Measurements from ENCODE around the gene OR2A2.
"Not testable (repeated sequence)": the region's sequence is repeated elsewhere in the genome, so short reads cannot be mapped to it uniquely, and the experiment has no call there.

Gene OR2A2, protein sequence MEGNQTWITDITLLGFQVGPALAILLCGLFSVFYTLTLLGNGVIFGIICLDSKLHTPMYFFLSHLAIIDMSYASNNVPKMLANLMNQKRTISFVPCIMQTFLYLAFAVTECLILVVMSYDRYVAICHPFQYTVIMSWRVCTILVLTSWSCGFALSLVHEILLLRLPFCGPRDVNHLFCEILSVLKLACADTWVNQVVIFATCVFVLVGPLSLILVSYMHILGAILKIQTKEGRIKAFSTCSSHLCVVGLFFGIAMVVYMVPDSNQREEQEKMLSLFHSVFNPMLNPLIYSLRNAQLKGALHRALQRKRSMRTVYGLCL

DNA sequence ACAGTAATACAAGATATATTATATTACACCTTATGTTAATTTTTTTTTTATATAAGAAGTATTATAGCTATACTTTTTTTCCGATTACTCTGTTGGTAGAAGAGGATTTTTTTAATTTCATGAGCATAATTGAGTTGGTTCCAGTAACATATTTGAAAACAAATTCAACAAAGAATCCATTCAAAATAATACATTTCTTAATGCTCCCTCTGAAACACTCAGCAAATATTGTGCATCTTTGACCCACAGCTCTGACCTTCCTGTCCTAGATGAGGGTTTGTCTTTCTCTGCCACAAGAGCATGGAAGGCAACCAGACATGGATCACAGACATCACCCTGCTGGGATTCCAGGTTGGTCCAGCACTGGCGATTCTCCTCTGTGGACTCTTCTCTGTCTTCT lies at the start of gene OR2A2:
OR2A2 (plus strand) TSS at position 301 of the 400 bp plus-strand sequence; CDS start at position 301, 0 bp downstream.
- ATAC-seq = no peak

DNA sequence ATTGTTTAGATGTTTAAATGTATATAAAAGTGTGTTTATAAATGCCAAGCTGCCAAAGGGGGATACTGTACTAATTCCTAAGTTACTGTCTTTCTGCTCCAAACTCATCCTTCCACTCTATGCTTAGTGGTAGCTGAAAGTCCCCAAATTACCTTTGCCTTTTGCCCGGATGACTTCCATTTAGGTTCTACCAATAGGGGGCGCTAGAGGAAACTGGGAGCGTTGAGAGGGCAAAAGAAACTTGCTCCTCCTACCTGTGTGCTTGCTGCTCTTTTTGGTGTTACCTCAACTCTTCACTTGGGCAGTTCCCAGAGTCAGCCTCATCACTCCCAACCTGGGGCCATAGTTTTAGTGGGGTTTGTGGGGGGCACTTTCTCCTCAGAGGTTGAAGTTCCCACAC lies 45.7 kb upstream of the OR2A2 start:
- no peak for ATAC-seq

DNA sequence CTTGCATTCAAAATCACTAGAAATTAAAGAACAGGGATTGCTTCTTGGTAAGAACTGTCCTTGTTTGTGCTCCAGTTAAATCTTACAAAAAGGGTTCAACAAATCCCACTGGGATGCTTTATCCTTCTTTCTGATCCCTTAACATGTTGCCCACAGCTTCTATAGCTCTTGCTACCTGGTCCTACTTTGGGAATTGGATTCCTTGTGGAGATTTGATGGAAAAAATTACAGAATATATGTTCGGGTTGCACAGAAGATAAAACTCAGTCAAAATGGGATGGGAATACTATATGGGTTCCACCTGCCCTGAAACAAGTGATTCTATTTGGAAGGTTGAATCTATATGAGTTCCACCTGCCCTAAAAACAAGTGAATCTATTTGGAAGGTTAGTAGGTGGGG lies 39.9 kb upstream of the OR2A2 start, which contains the start of gene OR2A25:
OR2A25 (plus strand) TSS at position 301 of the 400 bp plus-strand sequence. CDS start 4,409 bp downstream, outside the sequence.
- no peak for ATAC-seq

DNA sequence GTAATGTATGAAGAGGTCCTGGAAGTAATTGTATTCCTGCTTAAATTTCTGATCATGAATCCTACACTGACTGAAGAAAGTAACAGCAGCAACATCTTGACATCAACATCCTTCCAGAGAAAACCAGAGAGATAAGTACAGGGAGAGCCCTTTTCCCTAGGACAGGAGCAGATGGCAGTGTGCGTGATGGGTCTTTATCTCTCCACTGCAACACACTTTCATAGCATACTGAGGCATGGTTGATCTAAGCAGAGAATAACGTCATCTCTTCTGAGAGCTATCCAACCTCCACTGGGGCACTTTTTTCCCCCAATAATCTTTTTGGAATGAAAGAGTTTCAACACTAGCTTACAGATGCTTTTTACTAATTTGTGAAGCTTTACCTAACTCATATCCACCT lies 39.4 kb upstream of the OR2A2 start:
- no peak for ATAC-seq

DNA sequence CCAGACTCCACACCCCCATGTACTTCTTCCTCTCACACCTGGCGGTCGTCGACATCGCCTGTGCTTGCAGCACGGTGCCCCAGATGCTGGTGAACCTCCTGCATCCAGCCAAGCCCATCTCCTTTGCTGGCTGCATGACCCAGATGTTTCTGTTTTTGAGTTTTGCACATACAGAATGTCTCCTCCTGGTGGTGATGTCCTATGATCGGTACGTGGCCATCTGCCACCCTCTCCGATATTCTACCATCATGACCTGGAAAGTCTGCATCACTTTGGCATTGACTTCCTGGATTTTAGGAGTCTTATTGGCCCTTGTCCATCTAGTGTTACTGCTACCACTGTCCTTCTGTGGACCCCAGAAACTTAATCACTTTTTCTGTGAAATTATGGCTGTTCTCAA lies 35.0 kb upstream of the OR2A2 start:
- no peak for ATAC-seq

DNA sequence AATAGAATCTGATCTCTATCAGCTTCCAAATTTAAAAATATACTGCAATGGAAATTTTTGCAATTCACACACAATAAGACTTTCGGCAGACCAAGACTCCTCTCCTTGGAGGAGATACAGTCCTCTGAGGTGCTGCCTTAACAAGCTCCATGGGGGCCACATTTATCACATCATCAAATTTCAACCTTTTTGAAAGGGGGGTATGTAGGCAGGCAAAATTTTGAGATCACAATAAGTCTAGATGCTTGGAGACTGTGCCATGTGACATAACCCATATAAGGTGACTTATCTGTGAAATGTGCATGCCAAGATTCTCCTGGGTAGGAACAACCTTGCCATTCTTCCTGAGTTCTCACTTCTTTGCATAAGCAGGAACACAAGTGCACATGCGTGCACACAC lies 23.4 kb upstream of the OR2A2 start, which contains the start of gene OR2A12:
OR2A12 (plus strand) TSS at position 301 of the 400 bp plus-strand sequence. CDS start 8,830 bp downstream, outside the sequence.
- no peak for ATAC-seq

DNA sequence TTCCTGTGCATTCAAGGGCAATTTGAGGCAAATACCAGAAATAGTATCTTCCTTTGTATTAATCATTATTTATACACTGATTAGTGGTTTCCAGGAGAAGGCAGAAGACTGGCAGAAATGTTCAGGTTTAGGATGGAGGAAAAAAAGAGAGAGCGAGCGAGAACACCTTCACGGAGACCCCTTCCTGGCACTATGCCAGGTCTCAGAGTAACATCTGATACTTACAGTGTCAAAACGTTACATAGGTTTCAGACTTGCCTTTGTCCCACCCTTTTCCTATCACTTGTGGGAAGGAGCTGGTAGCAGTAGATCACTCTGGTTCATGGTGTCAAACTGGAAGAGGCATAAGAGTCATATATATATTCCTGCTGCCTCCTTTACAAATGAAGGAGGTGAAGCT lies 22.7 kb upstream of the OR2A2 start:
- ATAC-seq = no peak

DNA sequence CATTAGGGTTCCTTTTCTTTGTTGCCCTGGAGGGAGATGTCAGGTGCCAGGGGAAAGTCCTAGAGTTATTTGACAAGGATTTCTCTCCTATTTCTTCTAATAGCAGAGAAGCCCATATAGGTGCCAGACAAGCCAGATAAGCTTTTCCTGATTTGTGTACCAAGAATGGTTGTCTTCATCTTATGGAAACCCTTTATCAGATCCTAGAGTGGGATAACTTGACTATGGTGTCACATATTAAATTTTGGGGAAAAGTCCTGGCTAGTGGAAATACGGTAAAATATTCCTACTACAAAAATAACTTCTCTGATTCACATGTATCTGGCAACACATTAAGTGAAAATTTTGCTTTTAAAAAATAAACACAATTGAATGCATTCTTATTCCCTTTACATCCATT lies 22.2 kb upstream of the OR2A2 start:
- ATAC-seq = no peak

DNA sequence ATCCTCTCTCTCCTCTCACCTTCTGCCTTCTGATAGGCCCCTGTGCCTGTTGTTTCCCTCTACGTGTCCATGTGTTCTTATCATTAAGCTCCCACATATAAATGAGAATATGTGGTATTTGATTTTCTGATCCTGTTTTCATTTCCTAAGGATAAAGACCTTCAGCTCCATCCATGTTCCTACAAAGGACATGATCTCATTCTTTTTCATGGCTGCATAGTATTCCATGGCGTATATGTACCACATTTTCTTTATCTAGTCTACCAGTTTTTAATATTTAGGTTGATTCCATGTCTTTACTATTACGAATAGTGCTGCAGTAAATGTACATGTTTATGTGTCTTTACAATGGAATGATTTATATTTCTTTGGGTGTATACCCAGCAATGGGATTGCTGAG lies 18.7 kb upstream of the OR2A2 start:
- ATAC-seq = no peak

DNA sequence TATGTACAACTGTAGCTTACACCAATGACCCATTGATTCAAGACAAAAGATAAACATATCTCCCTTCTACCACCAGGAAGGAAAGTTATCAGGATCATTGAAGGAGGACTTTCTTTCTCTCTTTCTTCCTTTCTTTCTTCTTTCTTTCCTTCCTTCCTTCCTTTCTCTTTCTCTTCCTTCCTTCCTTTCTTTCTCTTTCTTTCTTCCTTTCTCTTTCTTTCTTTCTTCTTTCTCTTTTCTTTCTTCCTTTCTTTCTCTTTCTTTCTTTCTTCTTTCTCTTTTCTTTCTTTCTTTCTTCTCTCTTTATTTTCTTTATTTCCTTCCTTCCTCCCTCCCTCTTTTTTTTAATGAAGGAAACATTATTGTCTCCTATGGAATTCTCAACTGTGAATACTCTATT lies 10.6 kb upstream of the OR2A2 start:
- no peak for ATAC-seq

DNA sequence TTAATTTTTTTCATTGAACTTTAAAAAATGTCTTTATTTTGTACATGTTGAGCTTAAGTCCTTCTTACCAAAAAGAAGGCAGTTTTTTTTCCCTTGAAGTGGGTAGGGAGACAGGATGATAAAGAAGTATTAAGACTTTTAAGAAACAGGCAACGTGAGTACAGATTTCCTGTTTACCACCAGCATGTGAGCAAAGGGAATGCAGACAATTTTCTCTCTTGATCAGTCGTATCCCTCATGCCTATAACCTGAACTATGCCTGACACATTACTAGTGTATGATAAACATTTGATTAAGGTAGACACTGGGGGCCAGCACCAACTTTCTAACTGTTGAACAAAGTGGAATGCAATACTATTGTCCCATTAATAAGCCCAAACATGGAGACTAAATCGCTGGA lies 8.8 kb upstream of the OR2A2 start:
- no peak for ATAC-seq

DNA sequence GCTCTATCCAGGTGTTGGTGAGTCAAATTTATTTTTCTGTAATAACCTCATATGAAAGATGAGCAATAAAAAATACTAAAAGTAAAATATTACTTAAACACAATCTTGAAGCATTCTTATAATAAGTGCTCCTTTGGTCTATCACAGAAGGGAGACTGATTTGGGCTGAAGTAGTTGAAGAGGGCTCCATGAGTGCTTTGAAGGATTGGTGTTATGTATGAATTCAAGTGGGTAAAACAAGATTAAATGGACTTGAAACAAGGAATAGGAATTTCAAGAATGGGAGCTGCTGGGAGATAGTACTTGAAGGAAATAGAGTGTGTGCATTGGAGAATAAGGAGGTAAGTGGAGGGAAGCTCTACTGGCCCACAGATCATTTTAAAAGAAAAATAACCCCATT lies 7.3 kb upstream of the OR2A2 start:
- no peak for ATAC-seq

DNA sequence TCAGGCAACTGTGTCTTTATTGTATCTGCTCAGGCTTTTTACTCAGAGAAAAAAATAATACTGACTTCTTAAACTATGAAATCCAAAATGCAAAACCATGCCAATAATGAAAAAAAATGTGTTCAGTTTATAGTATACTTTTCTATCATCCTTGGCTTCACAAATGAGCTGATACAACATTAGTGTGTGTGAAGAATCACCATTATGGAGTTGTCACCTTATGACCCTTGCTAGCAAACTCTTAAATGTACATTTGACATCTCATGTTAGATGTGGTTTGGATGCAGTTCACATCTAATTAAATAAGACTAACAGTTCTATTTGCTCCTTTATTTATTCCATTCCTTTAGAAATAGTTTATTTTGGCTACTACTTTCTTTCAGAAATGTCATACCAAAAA lies 4.2 kb upstream of the OR2A2 start:
- no peak for ATAC-seq

DNA sequence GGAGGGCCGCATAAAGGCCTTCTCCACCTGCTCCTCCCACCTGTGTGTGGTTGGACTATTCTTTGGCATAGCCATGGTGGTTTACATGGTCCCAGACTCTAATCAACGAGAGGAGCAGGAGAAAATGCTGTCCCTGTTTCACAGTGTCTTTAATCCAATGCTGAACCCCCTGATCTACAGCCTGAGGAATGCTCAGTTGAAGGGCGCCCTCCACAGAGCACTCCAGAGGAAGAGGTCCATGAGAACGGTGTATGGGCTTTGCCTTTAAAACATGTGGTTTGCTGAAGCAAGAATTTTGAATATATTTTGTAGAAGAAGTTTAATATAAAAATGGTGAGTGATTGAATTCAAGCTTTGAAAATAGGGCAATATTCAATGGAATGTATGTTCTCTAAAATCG lies 889 bp downstream of the OR2A2 start:
- ATAC-seq = no peak

DNA sequence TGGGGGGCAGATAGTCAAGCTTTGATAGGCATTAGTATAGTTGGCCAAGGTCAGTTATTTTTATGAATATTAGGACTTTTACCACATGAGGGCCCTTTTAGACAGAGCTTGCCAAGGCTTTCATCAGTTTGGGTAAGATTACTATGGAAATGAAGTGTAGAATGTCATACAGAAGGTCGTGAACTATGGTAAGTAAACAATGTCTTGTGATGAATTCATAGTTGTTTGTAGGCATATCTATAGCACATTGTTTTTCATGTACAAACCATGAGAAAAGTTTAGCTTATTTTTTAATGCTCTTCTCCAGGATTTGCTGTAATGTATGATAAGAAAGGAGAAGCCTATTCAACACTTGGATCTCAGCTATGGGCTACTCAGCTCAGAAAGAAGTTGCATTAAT lies 4.3 kb downstream of the OR2A2 start:
- ATAC-seq = no peak

DNA sequence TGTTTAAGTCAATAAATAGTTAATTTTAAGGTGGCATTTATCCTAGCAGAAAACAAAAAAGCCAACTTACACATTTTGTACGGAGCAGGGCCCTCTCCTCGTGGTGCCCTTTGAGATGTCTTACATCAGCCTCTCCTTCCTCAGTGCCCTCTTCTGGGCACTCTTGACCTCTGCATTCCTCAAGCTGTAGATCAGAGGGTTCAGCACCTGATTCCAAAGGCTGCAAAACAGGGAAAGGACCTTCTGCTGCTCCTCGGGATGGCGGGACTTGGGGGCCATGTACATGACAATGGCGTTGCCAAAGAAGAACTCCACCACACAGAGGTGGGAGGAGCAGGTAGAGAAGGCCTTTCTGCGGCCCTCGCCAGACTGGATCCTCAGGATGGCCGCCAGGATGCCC lies 9.0 kb downstream of the OR2A2 start:
- ATAC-seq = no peak

DNA sequence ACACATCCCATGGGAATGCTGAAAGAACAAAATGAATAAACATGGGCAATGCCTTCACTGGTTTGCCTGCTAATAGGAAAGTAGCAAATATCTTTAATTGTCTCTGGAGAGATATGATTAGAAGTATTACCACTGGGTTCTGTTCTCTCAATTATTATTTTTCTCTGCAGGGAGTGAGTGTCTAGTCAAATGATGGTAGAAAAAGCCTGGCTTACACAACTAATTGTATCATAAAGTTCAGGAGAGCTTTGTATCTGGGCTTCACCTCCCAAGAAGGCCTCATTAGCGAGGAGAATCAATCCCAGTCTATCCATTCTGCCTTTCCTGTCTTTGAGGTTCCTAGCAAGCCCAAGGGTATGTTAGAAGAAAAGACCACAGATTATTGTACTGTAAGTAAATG lies 13.5 kb downstream of the OR2A2 start, which contains the start of gene OR2A14:
OR2A14 (plus strand) TSS at position 301 of the 400 bp plus-strand sequence. CDS start 5,937 bp downstream, outside the sequence.
- no peak for ATAC-seq

DNA sequence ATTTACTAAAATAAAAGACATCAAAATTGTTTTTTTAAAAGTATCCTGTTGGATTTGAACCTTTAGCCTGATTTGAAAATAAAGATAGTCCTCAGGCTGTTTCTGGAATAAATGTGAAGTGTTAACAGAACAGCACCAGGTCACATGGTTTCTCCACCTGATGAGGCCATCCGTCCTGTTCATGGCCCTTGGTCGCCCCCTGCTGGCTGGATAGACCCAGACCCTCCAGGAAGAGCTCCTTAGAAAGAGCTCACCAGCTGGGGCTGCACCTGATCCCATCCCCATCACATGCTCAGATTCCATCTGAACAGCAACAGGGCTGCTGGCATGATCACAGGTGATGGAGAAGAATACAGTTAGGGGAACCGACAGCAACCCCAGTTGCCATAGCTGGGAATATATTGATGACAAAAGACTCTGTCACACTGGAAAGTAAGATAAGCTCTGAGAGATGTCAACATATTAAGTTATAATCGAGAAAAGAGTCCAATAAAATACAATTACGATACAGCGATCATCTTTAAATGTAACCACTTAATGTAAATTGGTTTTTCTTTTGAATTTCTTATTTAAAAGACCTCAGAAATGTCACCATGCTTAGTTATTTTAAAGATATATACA lies 18.4 kb downstream of the OR2A2 start:
- peak; percentile 96 to 97 for ATAC-seq

DNA sequence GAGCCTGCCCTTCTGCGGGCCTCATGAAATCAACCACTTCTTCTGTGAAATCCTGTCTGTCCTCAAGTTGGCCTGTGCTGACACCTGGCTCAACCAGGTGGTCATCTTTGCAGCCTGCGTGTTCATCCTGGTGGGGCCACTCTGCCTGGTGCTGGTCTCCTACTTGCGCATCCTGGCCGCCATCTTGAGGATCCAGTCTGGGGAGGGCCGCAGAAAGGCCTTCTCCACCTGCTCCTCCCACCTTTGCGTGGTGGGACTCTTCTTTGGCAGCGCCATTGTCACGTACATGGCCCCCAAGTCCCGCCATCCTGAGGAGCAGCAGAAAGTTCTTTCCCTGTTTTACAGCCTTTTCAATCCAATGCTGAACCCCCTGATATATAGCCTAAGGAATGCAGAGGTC lies 20.2 kb downstream of the OR2A2 start:
- ATAC-seq = not testable (repeated sequence)

DNA sequence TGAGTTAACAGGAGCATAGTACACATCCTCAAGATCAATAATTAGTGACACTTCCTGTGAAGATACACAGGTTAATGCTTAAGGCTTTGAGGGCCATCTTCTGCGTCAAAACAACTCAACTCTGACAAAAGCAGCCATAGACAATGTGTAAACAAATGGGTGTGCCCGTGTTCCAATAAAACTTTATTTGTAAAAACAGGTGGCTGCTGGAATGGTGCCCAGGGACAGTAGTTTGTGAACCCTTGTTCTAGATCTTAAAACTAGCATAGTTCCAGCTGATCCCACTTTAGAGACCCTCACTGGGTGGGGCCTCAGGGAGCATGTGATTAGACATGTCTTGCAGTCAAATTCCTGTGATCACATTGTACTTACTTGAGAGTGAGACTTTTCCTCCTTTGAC lies 21.3 kb downstream of the OR2A2 start:
- ATAC-seq = no peak

DNA sequence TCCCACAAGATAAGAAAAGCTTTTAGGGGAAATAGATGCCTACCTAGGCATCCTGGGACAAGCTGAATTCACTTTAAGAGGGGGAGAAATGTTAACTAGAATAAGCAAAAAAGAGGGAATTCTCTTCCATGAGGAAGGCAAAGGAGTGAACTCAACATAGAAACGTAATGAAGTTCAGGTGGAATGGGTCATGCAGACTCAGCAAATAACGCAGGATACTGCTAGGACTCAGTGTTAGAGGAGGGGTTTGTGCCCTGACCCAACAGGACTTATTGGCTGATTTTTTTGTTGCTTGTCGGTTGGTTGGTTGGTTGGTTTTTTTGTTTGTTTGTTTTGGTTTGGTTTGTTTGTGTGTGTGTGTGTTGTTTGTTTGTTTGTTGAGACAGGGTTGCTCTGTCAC lies 22.9 kb downstream of the OR2A2 start:
- ATAC-seq = no peak

DNA sequence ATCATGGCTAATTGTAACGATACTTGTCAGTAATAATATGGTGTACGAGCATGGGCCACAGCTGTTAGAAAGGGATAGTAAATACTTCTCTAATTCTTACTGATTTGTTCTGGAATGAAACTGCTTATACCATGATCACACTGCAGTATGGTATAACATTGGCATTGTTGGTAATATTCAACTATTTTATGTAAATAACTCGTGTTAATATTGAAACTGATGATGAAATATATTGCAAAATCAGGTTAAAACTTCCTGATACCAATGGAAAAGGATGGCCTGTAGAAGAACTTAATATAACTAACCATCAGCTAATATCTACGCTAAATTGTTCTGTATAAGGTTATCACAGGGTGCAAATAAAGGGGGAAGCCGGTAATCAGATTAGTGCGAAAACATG lies 23.9 kb downstream of the OR2A2 start:
- no peak for ATAC-seq

DNA sequence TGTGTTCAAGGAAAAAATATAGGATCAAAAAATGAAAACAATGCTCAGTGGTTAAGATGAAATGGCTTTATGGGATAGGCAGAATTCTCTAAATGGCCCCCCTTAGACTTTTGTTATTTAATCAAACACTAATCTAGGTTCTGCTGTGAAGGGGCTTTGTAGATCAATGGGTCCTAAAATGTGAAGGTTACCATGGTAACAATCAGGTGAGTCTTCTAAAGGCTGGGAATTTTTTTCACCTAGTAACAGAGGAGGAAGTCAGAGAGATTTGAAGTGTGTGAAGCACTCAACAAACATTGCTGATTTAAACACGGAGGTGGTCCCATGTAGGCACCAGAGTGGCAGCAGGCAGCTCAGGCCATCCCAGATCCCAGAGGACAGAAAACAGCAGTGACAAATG lies 24.7 kb downstream of the OR2A2 start:
- no peak for ATAC-seq

DNA sequence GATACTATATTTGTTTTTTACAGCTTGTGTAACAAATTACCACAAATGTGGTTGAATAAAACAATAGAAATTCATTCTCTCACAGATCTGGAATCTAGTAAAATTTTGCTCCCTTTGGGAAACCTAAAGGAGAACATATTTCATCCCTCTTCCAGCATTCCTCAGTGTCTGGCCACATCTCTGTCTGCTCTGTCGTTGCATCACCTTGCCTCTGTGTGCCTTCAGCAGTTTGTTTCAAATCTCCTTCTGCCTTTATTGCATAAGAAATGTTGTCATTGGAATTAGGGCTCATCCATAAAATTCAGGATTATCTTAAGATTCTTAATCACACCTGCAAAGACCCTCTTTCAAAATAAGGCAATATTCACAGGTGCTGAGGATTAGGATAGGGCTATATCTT lies 28.1 kb downstream of the OR2A2 start:
- no peak for ATAC-seq
